Right atrium auricular region (tissue), 2 donors: ENCODE measurements around the gene LAMB1. TPM values are rescaled to one million over a fixed set of nuclear protein-coding genes. Genes with fewer than 3 reads are reported as not detected.

Source experiments
- DNase-seq: peaks from one replicate; pipeline ENCODE4 v3.0.0-alpha.2; 2019; ENCODE audit warnings: low spot score
- H3K27ac ChIP-seq, 2 donors: fragments of 200-600 bp; sonication (generic); 1 replicate in 1 of 2; 2 replicates in 1 of 2; pipeline ENCODE4 v1.5.1; 2016 to 2019
- H3K27me3 ChIP-seq, 2 donors: fragments of 200-600 bp; sonication (generic); one replicate each; pipeline versions ENCODE4 v1.5.1 to v1.6.0; 2017 to 2019
- H3K36me3 ChIP-seq: fragments of 200-600 bp; sonication (generic); one replicate; pipeline ENCODE4 v1.5.1; 2016
- H3K4me1 ChIP-seq, 2 donors: fragments of 200-600 bp; sonication (generic); one replicate each; pipeline versions ENCODE4 v1.5.1 to v1.6.0; 2017 to 2019
- H3K4me3 ChIP-seq, 2 donors: fragments of 200-600 bp; sonication (generic); 1 replicate in 1 of 2; 2 replicates in 1 of 2; pipeline ENCODE4 v1.5.1; 2017 to 2019; ENCODE audit warnings: mild to moderate bottlenecking in 1 of 2, moderate library complexity in 1 of 2
- H3K9me3 ChIP-seq, 2 donors: fragments of 200-600 bp; sonication (generic); one replicate each; pipeline ENCODE4 v1.5.1; 2019
- CTCF ChIP-seq, 2 donors: fragments of 200-600 bp; sonication (generic); IDR thresholded peaks; one replicate each; pipeline ENCODE4 v1.5.1; 2019; ENCODE audit warnings: antibody characterized with exemption in 2 of 2
- total RNA-seq, 2 donors: library from RNA; depleted of rRNA; stranded (reverse); fragments of >200 nt; gene quantifications; one replicate each; pipeline ENCODE4 v1.1.0, GENCODE V29; 2016

The LAMB1 gene
- total RNA-seq, 2 donors from 2014 or later, result 52.2 to 60.7 TPM

GRCh38 chr7:107982918-107983389, 20.0 kb downstream of the LAMB1 start:
- Histone ChIP-seq H3K27ac (no peak overlapping the region), H3K9me3 (no peaks in the 10 kb centered on the region), H3K4me3 (no peak overlapping the region), H3K4me1 (no peaks in the 10 kb centered on the region), H3K36me3 (peaks cover 37% of the 10 kb centered on the region), H3K27me3 (no peaks in the 10 kb centered on the region)
- TF ChIP-seq CTCF (IDR thresholded peaks at IDR 0.05), result no peak
- DNase-seq, result no peak

- Histone ChIP-seq H3K9me3 (no peaks in the 10 kb centered on the region), H3K27me3 (no peaks in the 10 kb centered on the region), H3K4me1 (no peaks in the 10 kb centered on the region), H3K36me3 (peaks cover 42% of the 10 kb centered on the region), H3K27ac (no peak overlapping the region), H3K4me3 (no peak overlapping the region)
- TF ChIP-seq CTCF (IDR thresholded peaks at IDR 0.05), result no peak
- DNase-seq, result no peak
Measured at GRCh38 chr7:107982042-107982840, 20.7 kb downstream of the LAMB1 start.

- no peaks in the 10 kb centered on the region for H3K27me3 ChIP-seq
- H3K27ac ChIP-seq, result no peak overlapping the region
- H3K4me3 ChIP-seq, result no peak overlapping the region
- no peaks in the 10 kb centered on the region for H3K4me1 ChIP-seq
- peaks cover 46% of the 10 kb centered on the region for H3K36me3 ChIP-seq
- no peak for TF ChIP-seq CTCF (IDR thresholded peaks at IDR 0.05)
- no peak for DNase-seq
- no peaks in the 10 kb centered on the region for H3K9me3 ChIP-seq
Measured at GRCh38 chr7:107981466-107981865, 21.5 kb downstream of the LAMB1 start.

GRCh38 chr7:107980671-107981190, 22.2 kb downstream of the LAMB1 start:
- Histone ChIP-seq H3K4me1 (no peaks in the 10 kb centered on the region), H3K9me3 (no peaks in the 10 kb centered on the region), H3K27ac (no peak overlapping the region), H3K4me3 (no peak overlapping the region), H3K36me3 (peaks cover 47% of the 10 kb centered on the region), H3K27me3 (no peaks in the 10 kb centered on the region)
- no peak for DNase-seq
- TF ChIP-seq CTCF (IDR thresholded peaks at IDR 0.05), result no peak

- Histone ChIP-seq H3K36me3 (peaks cover 51% of the 10 kb centered on the region), H3K9me3 (no peaks in the 10 kb centered on the region), H3K4me3 (no peak overlapping the region), H3K4me1 (no peaks in the 10 kb centered on the region), H3K27me3 (no peaks in the 10 kb centered on the region), H3K27ac (no peak overlapping the region)
- TF ChIP-seq CTCF (IDR thresholded peaks at IDR 0.05), result no peak
- DNase-seq, result no peak
Measured at GRCh38 chr7:107980171-107980570, 22.8 kb downstream of the LAMB1 start.
